Natural killer cell (primary cell): Measurements from ENCODE around the gene PARVA. TPM values are rescaled to one million over a fixed set of nuclear protein-coding genes. Genes with fewer than 3 reads are reported as not detected.

Experiments used
- ATAC-seq, 3 donors: fragments of 150-1000 bp in 2 of 3; fragments of 200-7000 bp in 1 of 3; cut with Tn5 transposase; 1 replicate in 1 of 3; 2 replicates in 2 of 3; pipeline ENCODE4 v1.10.0; 2021; ENCODE audit warnings: mild to moderate bottlenecking in 2 of 3, moderate library complexity in 2 of 3
- DNase-seq, 2 donors: peaks; one replicate each; pipeline versions ENCODE4 v3.0.0 to v3.0.0-alpha.2; 2013 to 2021; ENCODE audit warnings: mixed read lengths in 1 of 2
- H3K27ac ChIP-seq: one replicate; pipeline ENCODE4 v1.5.1; 2013; ENCODE audit warnings: mild to moderate bottlenecking, low read length
- H3K27me3 ChIP-seq: one replicate; pipeline ENCODE4 v1.6.1; 2013; ENCODE audit warnings: low read length; ENCODE audit not compliant: control insufficient read depth, insufficient read depth
- H3K36me3 ChIP-seq: one replicate; pipeline ENCODE4 v1.6.1; 2013; ENCODE audit warnings: low read length; ENCODE audit not compliant: control insufficient read depth, insufficient read depth
- H3K4me1 ChIP-seq: one replicate; pipeline ENCODE4 v1.6.1; 2013; ENCODE audit warnings: low read length; ENCODE audit not compliant: control insufficient read depth, insufficient read depth
- H3K4me3 ChIP-seq: one replicate; pipeline ENCODE4 v1.5.1; 2013; ENCODE audit warnings: low read length
- H3K9me3 ChIP-seq: one replicate; pipeline ENCODE4 v1.6.1; 2013; ENCODE audit warnings: low read length; ENCODE audit not compliant: control insufficient read depth, insufficient read depth
- H3K27ac Mint-ChIP-seq, 2 donors: one replicate each; pipeline ENCODE4 v1.8.0; 2022; ENCODE audit warnings: mild to moderate bottlenecking in 2 of 2, mixed read lengths in 2 of 2, moderate library complexity in 1 of 2
- H3K27me3 Mint-ChIP-seq, 2 donors: one replicate each; pipeline ENCODE4 v1.8.0; 2022; ENCODE audit warnings: low read depth in 2 of 2, mixed read lengths in 2 of 2
- H3K36me3 Mint-ChIP-seq: one replicate; pipeline ENCODE4 v1.8.0; 2022; ENCODE audit warnings: mixed read lengths
- H3K4me1 Mint-ChIP-seq, 2 donors: one replicate each; pipeline ENCODE4 v1.8.0; 2022; ENCODE audit warnings: mixed read lengths in 2 of 2
- H3K4me3 Mint-ChIP-seq: one replicate; pipeline ENCODE4 v1.8.0; 2022; ENCODE audit warnings: mild to moderate bottlenecking, moderate library complexity, mixed read lengths
- H3K9me3 Mint-ChIP-seq, 2 donors: one replicate each; pipeline ENCODE4 v1.8.0; 2022; ENCODE audit warnings: mixed read lengths in 2 of 2
- WGBS: methylation state at CpG from one replicate; pipeline ENCODE4 v1.1.7; 2013; ENCODE audit warnings: missing lambda C conversion rate; ENCODE audit not compliant: insufficient coverage; 5-methylcytosine and 5-hydroxymethylcytosine counted together
- intact Hi-C: fragments of 100-400 bp; cut with micrococcal nuclease; formaldehyde crosslinking; loops from one replicate; pipeline ENCODE4 v1.14.2; 2022
- total RNA-seq, 4 donors: library from RNA; stranded (reverse); fragments of 120-200 nt in 1 of 4; gene quantifications; one replicate each; pipeline versions ENCODE4 v1.2.3 to v1.2.4, GENCODE V29; 2013 to 2022
- TF ChIP-seq, protein P1 (sequence below): fragments of 200-600 bp; IDR thresholded peaks from one replicate; pipeline ENCODE4 v1.8.0; 2022; ENCODE audit warnings: antibody characterized with exemption

PARVA gene
- total RNA-seq, 3 donors from 2014 or later (not counting 1 experiment from before 2014, with no cell fraction given): 0.07 to 1.0 TPM; not detected in 1

DNA sequence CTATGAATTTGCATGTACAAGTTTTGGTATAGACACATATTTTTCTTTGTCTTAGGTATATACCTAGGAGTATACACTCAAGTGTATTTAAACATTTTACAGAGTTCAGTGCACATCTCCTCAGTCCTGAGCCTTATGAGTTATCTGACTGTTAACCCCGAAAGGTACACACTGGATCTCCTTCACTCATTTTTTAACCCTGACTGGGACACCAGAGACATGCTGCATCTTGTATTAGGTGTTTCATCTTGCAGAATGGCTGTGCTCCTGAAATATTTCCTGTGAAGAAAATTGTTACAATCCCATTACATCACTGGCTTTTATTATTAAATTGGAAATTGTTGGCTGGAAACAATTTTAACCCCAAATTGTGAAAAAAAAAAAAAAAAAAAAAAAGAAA is 15.3 kb downstream of the PARVA start:
- H3K36me3 Mint-ChIP-seq: no peaks in the 10 kb centered on the region
- H3K27me3 ChIP-seq: no peaks in the 10 kb centered on the region
- peaks cover 0 to 13% of the 10 kb centered on the region in 2 donors for H3K27me3 Mint-ChIP-seq
- no peak for ATAC-seq
- H3K4me1 ChIP-seq: no peaks in the 10 kb centered on the region
- 79% methylated on average over 1 of the region's 1 CpG for WGBS
- H3K4me3 ChIP-seq: no peak overlapping the region
- no peaks in the 10 kb centered on the region for H3K9me3 ChIP-seq
- H3K9me3 Mint-ChIP-seq: no peaks in the 10 kb centered on the region
- no peak overlapping the region for H3K27ac Mint-ChIP-seq
- no peak overlapping the region for H3K27ac ChIP-seq
- H3K36me3 ChIP-seq: no peaks in the 10 kb centered on the region
- no peaks in the 10 kb centered on the region for H3K4me1 Mint-ChIP-seq
- intact Hi-C loops: no loop called here
- TF ChIP-seq, protein P1, sequence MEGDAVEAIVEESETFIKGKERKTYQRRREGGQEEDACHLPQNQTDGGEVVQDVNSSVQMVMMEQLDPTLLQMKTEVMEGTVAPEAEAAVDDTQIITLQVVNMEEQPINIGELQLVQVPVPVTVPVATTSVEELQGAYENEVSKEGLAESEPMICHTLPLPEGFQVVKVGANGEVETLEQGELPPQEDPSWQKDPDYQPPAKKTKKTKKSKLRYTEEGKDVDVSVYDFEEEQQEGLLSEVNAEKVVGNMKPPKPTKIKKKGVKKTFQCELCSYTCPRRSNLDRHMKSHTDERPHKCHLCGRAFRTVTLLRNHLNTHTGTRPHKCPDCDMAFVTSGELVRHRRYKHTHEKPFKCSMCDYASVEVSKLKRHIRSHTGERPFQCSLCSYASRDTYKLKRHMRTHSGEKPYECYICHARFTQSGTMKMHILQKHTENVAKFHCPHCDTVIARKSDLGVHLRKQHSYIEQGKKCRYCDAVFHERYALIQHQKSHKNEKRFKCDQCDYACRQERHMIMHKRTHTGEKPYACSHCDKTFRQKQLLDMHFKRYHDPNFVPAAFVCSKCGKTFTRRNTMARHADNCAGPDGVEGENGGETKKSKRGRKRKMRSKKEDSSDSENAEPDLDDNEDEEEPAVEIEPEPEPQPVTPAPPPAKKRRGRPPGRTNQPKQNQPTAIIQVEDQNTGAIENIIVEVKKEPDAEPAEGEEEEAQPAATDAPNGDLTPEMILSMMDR: no peak
- no peak overlapping the region for H3K4me3 Mint-ChIP-seq
- no peak for DNase-seq

DNA sequence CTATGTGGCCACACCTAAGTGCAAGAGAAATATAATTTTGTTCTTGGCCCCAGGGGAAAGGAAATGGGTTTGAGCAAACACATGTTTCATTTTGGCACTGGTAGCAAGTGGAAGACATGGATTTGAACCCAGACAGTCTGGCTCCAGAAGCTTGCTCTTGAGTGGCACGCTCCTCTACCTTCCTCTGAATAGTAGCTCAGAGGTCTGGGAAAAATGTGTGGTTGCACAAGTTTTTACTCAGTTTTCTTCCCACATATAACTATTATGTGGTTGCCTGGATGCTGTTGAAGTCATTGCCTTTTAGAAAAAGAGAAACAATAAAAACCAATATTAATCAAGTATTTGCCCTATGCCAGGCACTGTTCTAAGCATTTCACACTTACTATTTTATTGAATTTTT is 16.3 kb downstream of the PARVA start:
- no peaks in the 10 kb centered on the region for H3K4me1 Mint-ChIP-seq
- no peaks in the 10 kb centered on the region for H3K36me3 ChIP-seq
- H3K27me3 ChIP-seq: no peaks in the 10 kb centered on the region
- no peaks in the 10 kb centered on the region for H3K36me3 Mint-ChIP-seq
- H3K27ac ChIP-seq: no peak overlapping the region
- intact Hi-C loops: no loop called here
- no peaks in the 10 kb centered on the region for H3K9me3 ChIP-seq
- DNase-seq: no peak
- 67% methylated on average over 1 of the region's 1 CpG for WGBS
- ATAC-seq: no peak
- TF ChIP-seq, protein P1: no peak
- H3K4me3 ChIP-seq: no peak overlapping the region
- H3K27ac Mint-ChIP-seq: no peak overlapping the region
- H3K4me1 ChIP-seq: no peaks in the 10 kb centered on the region
- H3K9me3 Mint-ChIP-seq: no peaks in the 10 kb centered on the region
- peaks cover 0 to 13% of the 10 kb centered on the region in 2 donors for H3K27me3 Mint-ChIP-seq
- H3K4me3 Mint-ChIP-seq: no peak overlapping the region

DNA sequence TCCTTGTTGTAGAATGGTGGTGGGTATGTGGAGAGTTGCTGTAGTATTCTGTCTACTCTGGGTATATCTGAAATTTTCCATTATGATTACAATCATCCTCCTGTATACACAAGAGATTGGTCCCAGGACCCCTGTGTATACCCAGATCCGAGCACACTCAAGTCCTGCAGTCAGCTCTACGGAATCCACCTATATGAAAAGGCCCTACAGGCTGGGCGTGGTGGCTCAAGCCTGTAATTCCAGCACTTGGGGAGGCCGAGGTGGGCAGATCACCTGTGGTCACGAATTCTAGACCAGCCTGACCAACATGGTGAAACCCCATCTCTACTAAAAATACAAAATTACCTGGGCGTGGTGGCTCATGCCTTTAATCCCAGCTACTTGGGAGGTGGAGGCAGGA is 17.2 kb downstream of the PARVA start:
- Histone ChIP-seq H3K27ac (no peak overlapping the region), H3K9me3 (no peaks in the 10 kb centered on the region), H3K4me1 (no peaks in the 10 kb centered on the region), H3K27me3 (no peaks in the 10 kb centered on the region), H3K4me3 (no peak overlapping the region), H3K36me3 (no peaks in the 10 kb centered on the region)
- no peaks in the 10 kb centered on the region for H3K9me3 Mint-ChIP-seq
- no peaks in the 10 kb centered on the region for H3K4me1 Mint-ChIP-seq
- intact Hi-C loops: no loop called here
- no peak overlapping the region for H3K27ac Mint-ChIP-seq
- ATAC-seq (no peak), DNase-seq (no peak)
- H3K4me3 Mint-ChIP-seq: no peak overlapping the region
- WGBS: 82% methylated on average over 6 of the region's 6 CpGs
- H3K36me3 Mint-ChIP-seq: no peaks in the 10 kb centered on the region
- TF ChIP-seq, protein P1: no peak
- peaks cover 0 to 13% of the 10 kb centered on the region in 2 donors for H3K27me3 Mint-ChIP-seq

DNA sequence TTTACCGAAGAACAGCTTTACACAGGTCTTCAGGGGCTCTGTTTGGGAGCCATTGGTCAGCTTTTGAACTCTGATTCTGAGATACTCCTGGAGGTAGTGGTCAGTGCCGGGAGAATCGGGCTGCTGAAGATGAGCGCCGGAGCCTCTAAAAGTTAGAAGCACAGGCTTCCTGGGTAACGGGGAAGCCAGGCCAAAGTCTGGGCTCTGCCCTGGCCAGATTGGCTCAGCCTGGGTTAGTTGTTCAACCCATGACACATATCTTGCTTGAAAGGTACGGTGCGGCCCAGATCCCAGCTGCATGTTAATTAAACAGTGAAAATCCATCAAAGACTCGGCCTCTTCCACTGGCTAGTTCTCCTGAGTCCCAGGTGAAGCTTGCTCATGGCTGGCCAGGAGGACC is 18.0 kb downstream of the PARVA start:
- DNase-seq: no peak
- Histone ChIP-seq H3K4me3 (no peak overlapping the region), H3K36me3 (no peaks in the 10 kb centered on the region), H3K4me1 (no peaks in the 10 kb centered on the region), H3K9me3 (no peaks in the 10 kb centered on the region), H3K27me3 (no peaks in the 10 kb centered on the region), H3K27ac (no peak overlapping the region)
- 91% methylated on average over 9 of the region's 9 CpGs for WGBS
- Mint-ChIP-seq H3K36me3 (no peaks in the 10 kb centered on the region), H3K27ac (no peak overlapping the region), H3K4me1 (no peaks in the 10 kb centered on the region), H3K9me3 (no peaks in the 10 kb centered on the region), H3K4me3 (no peak overlapping the region), H3K27me3 (peaks cover 0 to 10% of the 10 kb centered on the region in 2 donors)
- intact Hi-C loops: no loop called here
- TF ChIP-seq, protein P1: no peak
- no peak for ATAC-seq
